ENCODE data around the gene SERPINE1. TPM values are rescaled to one million over a fixed set of nuclear protein-coding genes. Genes with fewer than 3 reads are reported as not detected.
"Not testable (repeated sequence)": the region's sequence is repeated elsewhere in the genome, so short reads cannot be mapped to it uniquely, and the experiment has no call there.

The SERPINE1 gene
- total RNA-seq, 2 experiments from 2014 or later, result 0.07 TPM; not detected in 1

DNA sequence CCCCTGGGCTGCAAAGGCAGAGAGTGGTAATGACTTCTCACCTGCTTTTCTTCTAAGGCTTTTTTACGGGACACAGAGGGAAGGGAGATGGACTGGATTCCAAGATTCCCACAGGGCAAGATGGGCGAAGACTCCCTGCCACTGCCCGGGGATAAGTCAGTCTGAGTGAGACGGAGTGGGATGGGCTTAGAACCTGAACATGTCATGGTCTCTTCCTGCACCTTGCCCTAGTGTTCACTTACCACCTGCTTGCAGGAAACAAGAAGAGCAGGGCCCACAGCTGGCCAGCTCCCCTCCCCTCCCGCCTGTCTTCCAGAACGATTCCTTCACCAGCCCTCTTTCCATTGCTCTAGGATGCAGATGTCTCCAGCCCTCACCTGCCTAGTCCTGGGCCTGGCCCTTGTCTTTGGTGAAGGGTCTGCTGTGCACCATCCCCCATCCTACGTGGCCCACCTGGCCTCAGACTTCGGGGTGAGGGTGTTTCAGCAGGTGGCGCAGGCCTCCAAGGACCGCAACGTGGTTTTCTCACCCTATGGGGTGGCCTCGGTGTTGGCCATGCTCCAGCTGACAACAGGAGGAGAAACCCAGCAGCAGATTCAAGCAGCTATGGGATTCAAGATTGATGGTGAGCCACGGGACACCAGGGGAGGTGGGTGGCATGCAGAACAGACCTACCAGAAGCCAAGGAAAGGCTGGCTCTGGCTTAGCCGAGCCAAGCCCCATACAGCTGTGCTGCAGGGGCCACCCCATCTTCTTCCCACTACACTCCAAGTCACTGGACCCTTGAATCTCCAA lies 1.3 kb downstream of the SERPINE1 start:
- intact Hi-C loops (cut with micrococcal nuclease), result no loop called here
- no peak overlapping the region for H3K4me3 Mint-ChIP-seq
- no peak overlapping the region for H3K27ac Mint-ChIP-seq
- H3K27me3 Mint-ChIP-seq (ENCODE audit: low read depth), result peaks cover 37% of the 10 kb centered on the region
- no peaks in the 10 kb centered on the region for H3K9me3 Mint-ChIP-seq
- no peaks in the 10 kb centered on the region for H3K36me3 Mint-ChIP-seq (ENCODE audit: low read depth)
- no peak for DNase-seq
- CTCF ChIA-PET, result interaction anchor here (0.5 to 1.1 kb wide), 2 partner anchors 49 to 314 kb away, joined by 3 to 4 read pairs; no protein-coding TSS in a partner anchor
- H3K4me1 Mint-ChIP-seq (ENCODE audit: low read depth), result peaks cover 26% of the 10 kb centered on the region

DNA sequence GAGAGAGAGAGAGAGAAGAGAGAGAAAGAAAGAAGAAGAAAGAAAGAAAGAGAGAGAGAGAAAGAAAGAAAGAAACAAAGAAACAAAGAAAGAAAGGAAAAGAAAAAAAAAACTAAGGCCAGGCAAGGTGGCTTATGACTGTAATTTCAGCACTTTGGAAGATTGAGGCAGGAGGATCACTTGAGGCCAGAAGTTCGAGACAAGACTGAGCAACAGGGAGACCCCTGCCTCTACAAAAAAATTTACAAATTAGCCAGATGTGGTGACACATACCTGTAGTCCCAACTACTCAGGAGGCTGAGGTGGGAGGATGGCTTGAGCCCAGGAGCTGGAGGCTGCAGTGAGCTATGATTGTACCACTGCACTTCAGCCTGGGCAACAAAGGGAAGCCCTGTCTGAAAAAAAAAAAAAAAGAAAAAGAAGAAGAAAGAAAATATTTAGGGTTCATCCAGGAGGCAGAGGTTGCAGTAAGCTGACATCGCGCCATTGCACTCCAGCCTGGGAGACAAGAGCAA lies 2.8 kb downstream of the SERPINE1 start:
- DNase-seq, result no peak
- H3K4me3 Mint-ChIP-seq, result no peak overlapping the region
- H3K27me3 Mint-ChIP-seq (ENCODE audit: low read depth), result peaks cover 29% of the 10 kb centered on the region
- H3K36me3 Mint-ChIP-seq (ENCODE audit: low read depth), result no peaks in the 10 kb centered on the region
- intact Hi-C loops (cut with micrococcal nuclease), result no loop called here
- CTCF ChIA-PET, result interaction anchor here (0.6 to 1.1 kb wide), 3 partner anchors 10 to 1019 kb away, joined by 4 to 5 read pairs (median 4); no protein-coding TSS in a partner anchor
- H3K27ac Mint-ChIP-seq, result no peak overlapping the region
- no peaks in the 10 kb centered on the region for H3K9me3 Mint-ChIP-seq
- peaks cover 34% of the 10 kb centered on the region for H3K4me1 Mint-ChIP-seq (ENCODE audit: low read depth)

DNA sequence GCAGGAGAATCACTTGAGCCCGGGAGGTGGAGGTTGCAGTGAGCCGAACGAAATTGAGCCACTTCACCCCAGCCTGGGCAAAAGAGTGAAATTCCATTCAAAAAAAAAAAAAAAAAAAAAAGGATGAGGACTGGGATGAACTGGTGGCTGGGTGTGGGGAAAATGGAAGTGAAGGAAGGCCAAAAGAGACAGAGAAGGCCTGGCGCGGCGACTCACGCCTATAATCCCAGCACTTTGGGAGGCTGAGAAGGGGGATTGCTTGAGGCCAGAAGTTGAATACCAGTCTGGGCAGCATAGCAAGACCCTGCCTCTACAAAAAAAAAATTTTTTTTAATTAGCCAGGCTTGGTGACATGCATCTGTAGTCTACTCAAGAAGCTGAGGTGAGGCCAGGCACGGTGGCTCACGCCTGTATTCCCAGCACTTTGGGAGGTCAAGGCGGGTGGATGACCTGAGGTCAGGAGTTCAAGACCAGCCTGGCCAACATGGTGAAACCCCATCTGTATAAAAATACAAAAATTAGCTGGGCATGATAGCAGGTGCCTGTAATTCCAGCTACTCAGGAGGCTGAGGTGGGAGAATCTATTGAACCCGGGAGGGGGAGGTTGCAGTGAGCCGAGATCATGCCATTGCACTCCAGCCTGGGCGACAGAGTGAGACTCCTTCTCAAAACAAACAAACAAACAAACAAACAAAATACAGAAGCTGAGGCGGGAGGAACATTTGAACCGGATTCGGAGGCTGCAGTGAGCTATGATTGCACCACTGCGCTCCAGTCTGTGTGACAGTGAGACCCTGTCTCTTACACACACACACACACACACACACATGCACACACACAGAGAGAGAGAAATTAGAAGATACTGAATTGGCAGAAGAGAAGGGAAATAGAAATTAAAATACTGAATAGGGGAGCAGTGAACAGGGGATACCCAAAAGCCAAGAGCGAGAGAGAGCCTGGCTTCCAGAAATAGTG lies 6.0 kb downstream of the SERPINE1 start:
- H3K27ac Mint-ChIP-seq; H3K9me3 Mint-ChIP-seq; H3K36me3 Mint-ChIP-seq (ENCODE audit: low read depth); H3K4me3 Mint-ChIP-seq; intact Hi-C loops (cut with micrococcal nuclease); DNase-seq: not testable (repeated sequence)
- CTCF ChIA-PET, result interaction anchor here (1.0 to 5.0 kb wide), 3 partner anchors 10 to 111 kb away, joined by 4 to 27 read pairs (median 4); no protein-coding TSS in a partner anchor
- Mint-ChIP-seq H3K4me1 (ENCODE audit: low read depth) (peaks cover 34% of the 10 kb centered on the region), H3K27me3 (ENCODE audit: low read depth) (peaks cover 12% of the 10 kb centered on the region)

DNA sequence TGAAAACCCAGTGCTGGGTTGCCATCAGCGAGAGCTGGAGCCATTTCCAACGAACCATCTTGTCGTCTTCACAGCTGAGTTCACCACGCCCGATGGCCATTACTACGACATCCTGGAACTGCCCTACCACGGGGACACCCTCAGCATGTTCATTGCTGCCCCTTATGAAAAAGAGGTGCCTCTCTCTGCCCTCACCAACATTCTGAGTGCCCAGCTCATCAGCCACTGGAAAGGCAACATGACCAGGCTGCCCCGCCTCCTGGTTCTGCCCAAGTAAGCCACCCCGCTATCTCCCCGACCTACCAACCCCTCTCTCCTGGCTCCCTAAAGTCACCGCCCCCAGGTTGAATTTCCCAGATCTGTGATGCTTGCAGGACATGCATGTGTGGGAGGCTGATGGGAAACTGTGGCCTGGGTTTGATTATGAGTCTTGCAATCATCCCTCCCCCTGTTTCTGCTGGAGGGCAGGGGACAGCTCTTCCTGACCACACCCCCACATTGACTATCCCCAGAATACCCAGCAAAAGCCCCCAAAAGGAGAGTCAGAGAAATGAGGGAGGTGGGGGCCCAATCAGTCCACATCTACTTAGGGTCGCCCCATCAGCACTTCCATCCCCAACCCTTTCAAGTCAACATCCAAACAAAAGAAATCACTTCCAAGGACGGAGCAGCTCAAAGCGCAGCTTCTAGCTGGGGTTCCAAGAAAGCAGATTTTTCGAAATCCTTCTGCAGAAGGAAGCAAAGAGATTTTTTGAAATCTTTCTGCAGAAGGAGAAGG lies 6.9 kb downstream of the SERPINE1 start:
- CTCF ChIA-PET, result interaction anchor here (0.8 to 5.0 kb wide), 6 partner anchors 9 to 158 kb away, joined by 3 to 27 read pairs (median 4); no protein-coding TSS in a partner anchor
- peaks cover 41% of the 10 kb centered on the region for H3K4me1 Mint-ChIP-seq (ENCODE audit: low read depth)

DNA sequence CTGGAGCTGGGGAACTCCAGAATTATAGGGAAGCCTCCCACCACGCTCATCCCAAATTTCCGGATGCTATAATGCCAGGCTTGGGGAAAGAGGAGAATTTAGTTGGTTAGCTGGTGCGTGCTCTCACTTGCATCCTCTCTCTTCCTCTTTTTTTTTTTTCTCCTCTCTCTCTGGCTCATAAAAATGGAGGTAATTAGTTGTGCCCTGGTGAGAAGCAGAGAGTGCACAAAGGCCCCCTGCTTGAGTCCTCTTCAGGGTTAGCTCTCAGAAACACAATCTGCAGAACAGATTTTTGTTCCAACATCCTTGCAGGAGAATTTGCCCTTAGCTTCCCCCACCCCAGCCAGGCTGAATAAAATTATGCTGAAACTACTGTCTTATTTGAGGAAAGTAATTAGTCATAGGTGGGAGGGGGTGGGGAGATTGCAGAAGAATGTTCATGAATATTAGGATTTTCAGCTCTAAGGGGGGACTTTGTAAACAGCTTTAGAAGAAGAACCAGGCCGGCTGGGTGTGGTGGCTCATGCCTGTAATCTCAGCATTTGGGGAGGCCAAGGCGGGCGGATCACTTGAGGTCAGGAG lies 7.6 kb downstream of the SERPINE1 start:
- H3K27ac Mint-ChIP-seq, result no peak overlapping the region
- no peak for DNase-seq
- CTCF ChIA-PET, result interaction anchor here (0.6 to 5.0 kb wide), 7 partner anchors 9 to 1204 kb away, joined by 3 to 27 read pairs (median 4); no protein-coding TSS in a partner anchor
- H3K4me1 Mint-ChIP-seq (ENCODE audit: low read depth), result peaks cover 45% of the 10 kb centered on the region
- H3K9me3 Mint-ChIP-seq, result no peaks in the 10 kb centered on the region
- H3K36me3 Mint-ChIP-seq (ENCODE audit: low read depth), result no peaks in the 10 kb centered on the region
- no peak overlapping the region for H3K4me3 Mint-ChIP-seq
- H3K27me3 Mint-ChIP-seq (ENCODE audit: low read depth), result peaks cover 12% of the 10 kb centered on the region
- intact Hi-C loops (cut with micrococcal nuclease), result no loop called here

More for the DNA sequence above, 6.9 kb downstream of the SERPINE1 start:
- intact Hi-C loops (cut with micrococcal nuclease), result no loop called here
- Mint-ChIP-seq H3K27ac (no peak overlapping the region), H3K27me3 (ENCODE audit: low read depth) (peaks cover 12% of the 10 kb centered on the region), H3K36me3 (ENCODE audit: low read depth) (no peaks in the 10 kb centered on the region), H3K4me3 (no peak overlapping the region), H3K9me3 (no peaks in the 10 kb centered on the region)
- DNase-seq, result no peak

DNA sequence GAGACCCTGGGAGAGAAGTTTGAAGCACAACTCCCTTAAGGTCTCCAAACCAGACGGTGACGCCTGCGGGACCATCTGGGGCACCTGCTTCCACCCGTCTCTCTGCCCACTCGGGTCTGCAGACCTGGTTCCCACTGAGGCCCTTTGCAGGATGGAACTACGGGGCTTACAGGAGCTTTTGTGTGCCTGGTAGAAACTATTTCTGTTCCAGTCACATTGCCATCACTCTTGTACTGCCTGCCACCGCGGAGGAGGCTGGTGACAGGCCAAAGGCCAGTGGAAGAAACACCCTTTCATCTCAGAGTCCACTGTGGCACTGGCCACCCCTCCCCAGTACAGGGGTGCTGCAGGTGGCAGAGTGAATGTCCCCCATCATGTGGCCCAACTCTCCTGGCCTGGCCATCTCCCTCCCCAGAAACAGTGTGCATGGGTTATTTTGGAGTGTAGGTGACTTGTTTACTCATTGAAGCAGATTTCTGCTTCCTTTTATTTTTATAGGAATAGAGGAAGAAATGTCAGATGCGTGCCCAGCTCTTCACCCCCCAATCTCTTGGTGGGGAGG lies 10.8 kb downstream of the SERPINE1 start:
- DNase-seq, result no peak
- CTCF ChIA-PET, result interaction anchor here (0.6 to 2.8 kb wide), 4 partner anchors 18 to 400 kb away, joined by 3 to 10 read pairs (median 4); no protein-coding TSS in a partner anchor
- intact Hi-C loops (cut with micrococcal nuclease), result loop anchor here (1.0 to 5.0 kb wide), 6 partner anchors 10 to 250 kb away; partner anchors contain the start of genes AP1S1, SERPINE1, TRIM56 and UFSP1
- H3K9me3 Mint-ChIP-seq, result no peaks in the 10 kb centered on the region
- H3K36me3 Mint-ChIP-seq (ENCODE audit: low read depth), result no peaks in the 10 kb centered on the region
- peaks cover 58% of the 10 kb centered on the region for H3K4me1 Mint-ChIP-seq (ENCODE audit: low read depth)
- peaks cover 8% of the 10 kb centered on the region for H3K27me3 Mint-ChIP-seq (ENCODE audit: low read depth)
- no peak overlapping the region for H3K4me3 Mint-ChIP-seq
- H3K27ac Mint-ChIP-seq, result peak overlapping the region; percentile 41

DNA sequence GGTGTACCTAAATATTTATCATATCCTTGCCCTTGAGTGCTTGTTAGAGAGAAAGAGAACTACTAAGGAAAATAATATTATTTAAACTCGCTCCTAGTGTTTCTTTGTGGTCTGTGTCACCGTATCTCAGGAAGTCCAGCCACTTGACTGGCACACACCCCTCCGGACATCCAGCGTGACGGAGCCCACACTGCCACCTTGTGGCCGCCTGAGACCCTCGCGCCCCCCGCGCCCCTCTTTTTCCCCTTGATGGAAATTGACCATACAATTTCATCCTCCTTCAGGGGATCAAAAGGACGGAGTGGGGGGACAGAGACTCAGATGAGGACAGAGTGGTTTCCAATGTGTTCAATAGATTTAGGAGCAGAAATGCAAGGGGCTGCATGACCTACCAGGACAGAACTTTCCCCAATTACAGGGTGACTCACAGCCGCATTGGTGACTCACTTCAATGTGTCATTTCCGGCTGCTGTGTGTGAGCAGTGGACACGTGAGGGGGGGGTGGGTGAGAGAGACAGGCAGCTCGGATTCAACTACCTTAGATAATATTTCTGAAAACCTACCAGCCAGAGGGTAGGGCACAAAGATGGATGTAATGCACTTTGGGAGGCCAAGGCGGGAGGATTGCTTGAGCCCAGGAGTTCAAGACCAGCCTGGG lies 11.4 kb downstream of the SERPINE1 start:
- Mint-ChIP-seq H3K27me3 (ENCODE audit: low read depth) (peaks cover 10% of the 10 kb centered on the region), H3K4me3 (no peak overlapping the region), H3K36me3 (ENCODE audit: low read depth) (no peaks in the 10 kb centered on the region), H3K9me3 (no peaks in the 10 kb centered on the region), H3K27ac (peak overlapping the region; percentile 41), H3K4me1 (ENCODE audit: low read depth) (peaks cover 60% of the 10 kb centered on the region)
- CTCF ChIA-PET, result interaction anchor here (0.6 to 2.8 kb wide), 3 partner anchors 17 to 54 kb away, joined by 3 to 10 read pairs (median 4); no protein-coding TSS in a partner anchor
- DNase-seq, result peak; percentile 96
- intact Hi-C loops (cut with micrococcal nuclease), result loop anchor here (1.0 to 5.0 kb wide), 6 partner anchors 11 to 251 kb away; partner anchors contain the start of genes AP1S1, SERPINE1, TRIM56 and UFSP1

DNA sequence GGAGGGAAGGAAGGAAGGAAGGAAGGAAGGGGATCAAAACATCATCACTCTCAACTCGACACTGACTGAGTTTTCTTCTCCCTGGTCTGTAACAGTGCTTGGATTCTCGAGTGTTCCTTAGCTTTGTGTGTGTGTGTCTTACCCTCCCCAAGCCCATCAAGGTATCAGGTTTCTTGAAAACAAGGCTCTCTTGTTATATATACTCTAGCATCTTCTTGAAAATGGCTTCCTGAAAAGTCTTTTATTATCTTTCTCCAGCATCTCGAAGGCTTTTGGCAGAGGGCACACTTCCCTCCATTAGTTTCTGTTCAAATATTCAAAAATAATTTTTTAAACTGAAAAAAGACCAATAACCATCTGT lies 13.4 kb downstream of the SERPINE1 start:
- H3K4me1 Mint-ChIP-seq (ENCODE audit: low read depth), result peaks cover 50% of the 10 kb centered on the region
- intact Hi-C loops (cut with micrococcal nuclease), result no loop called here
- H3K4me3 Mint-ChIP-seq, result no peak overlapping the region
- H3K27ac Mint-ChIP-seq, result no peak overlapping the region
- H3K9me3 Mint-ChIP-seq, result no peaks in the 10 kb centered on the region
- CTCF ChIA-PET, result interaction anchor here (1.5 to 10.1 kb wide), 2 partner anchors 33 to 53 kb away, joined by 5 to 233 read pairs; no protein-coding TSS in a partner anchor
- no peak for DNase-seq
- H3K36me3 Mint-ChIP-seq (ENCODE audit: low read depth), result no peaks in the 10 kb centered on the region
- H3K27me3 Mint-ChIP-seq (ENCODE audit: low read depth), result peaks cover 16% of the 10 kb centered on the region

DNA sequence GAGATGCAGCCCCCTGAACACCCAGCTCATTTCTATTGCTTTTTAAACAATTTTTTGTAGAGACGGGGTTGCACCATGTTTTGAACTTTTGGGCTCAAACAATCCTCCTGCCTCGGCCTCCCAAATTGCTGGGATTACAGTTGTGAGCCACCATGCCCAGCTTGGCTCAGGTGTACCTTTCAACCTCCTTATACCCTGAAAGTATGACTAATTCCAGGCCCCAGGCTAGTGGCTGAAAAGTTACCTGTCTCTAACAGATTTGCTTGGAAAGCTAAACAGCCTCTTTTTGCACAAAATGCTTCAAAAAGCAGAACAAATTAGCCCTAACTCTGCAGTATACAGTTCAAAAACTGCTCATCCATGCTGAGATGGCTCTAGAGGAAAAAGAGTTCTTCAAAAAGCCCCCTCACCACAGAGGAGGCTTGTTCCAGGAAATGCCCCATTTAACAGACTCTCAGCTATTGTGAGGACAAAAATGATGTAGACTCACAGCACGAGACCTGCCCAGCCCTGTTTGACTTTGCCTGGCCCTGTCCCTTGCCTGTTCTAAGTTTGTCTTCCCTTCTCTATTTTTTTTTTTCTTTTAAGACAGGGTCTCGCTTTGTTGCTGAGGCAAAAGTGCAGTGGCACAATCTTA lies 14.0 kb downstream of the SERPINE1 start:
- peaks cover 14% of the 10 kb centered on the region for H3K27me3 Mint-ChIP-seq (ENCODE audit: low read depth)
- no peaks in the 10 kb centered on the region for H3K9me3 Mint-ChIP-seq
- no peak for DNase-seq
- peaks cover 47% of the 10 kb centered on the region for H3K4me1 Mint-ChIP-seq (ENCODE audit: low read depth)
- H3K27ac Mint-ChIP-seq, result no peak overlapping the region
- intact Hi-C loops (cut with micrococcal nuclease), result no loop called here
- no peak overlapping the region for H3K4me3 Mint-ChIP-seq
- CTCF ChIA-PET, result interaction anchor here (0.6 to 10.1 kb wide), 7 partner anchors 29 to 1732 kb away, joined by 3 to 233 read pairs (median 5); partner anchors contain the start of genes BUD31 and FIS1
- H3K36me3 Mint-ChIP-seq (ENCODE audit: low read depth), result no peaks in the 10 kb centered on the region

All from activated naive CD4-positive, alpha-beta T cell treated with anti-CD3 and anti-CD28 coated beads for 36 hours (primary cell).